ENCODE results near the gene TEAD1.

The TEAD1 gene

GRCh38 chr11:12706545-12707499 lies 32.6 kb downstream of the TEAD1 start:
- DNase-seq: peak in 1 of 58 donors; percentile 2

- DNase-seq: no peak
Measured at GRCh38 chr11:12707500-12707880, 33.3 kb downstream of the TEAD1 start.

DNA sequence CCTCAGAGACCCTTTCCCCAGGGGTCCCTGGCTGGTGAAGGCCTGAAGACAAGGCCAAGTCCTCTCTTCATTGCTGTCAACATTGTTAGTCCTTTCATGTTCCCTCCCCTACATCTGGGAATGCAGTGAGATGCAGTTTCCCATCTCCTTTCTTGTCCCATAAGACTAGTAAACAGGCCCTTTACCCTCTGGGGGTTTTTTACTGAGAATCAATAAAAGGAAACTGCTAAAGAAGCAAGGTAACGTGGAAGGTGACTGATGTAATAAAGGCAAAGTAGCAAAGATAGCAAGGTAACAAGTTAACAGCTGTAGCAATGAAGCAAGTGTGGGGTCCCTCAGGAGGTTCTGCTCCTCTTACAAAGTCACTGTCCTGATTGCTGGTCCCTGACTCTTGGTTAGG lies 37.3 kb downstream of the TEAD1 start:
- DNase-seq: no peak

DNA sequence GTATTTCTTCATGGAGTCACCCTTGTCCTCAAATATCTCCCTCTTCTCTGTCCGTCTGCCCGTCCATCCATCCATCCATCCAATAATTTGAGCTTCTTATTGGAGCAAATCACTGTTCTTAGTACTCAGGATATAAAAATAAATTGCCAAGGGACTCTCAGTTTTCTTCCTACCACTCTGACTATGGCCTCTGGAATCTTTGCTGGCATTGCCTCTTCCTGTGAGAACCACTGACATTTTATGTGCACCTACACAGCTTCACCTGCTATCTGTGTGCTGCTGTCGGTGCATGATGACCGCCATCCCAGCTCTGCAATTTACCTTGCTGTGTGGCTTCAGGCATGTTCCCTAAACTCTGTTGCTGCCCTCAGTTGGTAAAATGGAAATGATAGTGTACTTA lies 37.9 kb downstream of the TEAD1 start:
- DNase-seq: no peak

GRCh38 chr11:12715131-12715530 lies 40.9 kb downstream of the TEAD1 start:
- DNase-seq: no peak

DNA sequence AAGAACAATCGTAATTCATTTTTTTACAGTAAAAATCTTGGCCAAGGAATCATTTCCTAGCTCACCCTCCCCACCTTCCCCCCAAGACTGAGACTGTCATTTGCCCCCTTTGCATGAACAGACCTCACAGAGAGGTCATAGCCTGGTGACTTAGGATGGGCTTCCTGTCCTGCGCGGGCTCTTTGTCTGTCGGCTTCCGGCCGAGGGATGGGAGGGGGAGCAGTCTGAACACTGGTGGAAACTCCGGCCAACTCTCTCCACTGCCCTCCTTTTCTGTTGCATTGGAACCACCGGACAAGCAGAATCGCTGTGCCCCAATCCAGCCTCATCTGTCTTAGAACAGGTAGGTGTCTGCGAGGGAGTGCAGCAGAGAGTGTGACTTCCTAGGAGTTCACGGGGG lies 41.7 kb downstream of the TEAD1 start:
- DNase-seq: peak in 2 of 58 donors; percentile 1 to 2

DNA sequence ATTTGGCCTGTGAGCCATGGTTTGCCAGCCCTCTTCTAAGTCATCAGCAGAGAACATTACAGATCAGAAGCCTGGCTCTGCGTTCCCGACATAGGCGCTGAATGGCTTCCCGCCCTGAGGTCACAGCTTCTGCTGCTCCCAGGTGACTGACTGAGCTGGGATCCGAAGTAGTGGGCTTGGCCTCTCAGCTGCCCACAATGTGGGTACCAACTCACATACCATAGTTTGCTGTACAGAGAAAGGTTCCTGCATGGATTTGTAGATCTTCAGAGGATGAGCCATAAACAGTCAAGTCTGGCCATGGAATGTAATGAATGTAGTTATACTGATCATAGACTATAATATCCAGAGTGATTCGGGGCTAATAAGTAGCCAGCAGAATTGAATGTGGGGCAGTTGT lies 42.6 kb downstream of the TEAD1 start:
- no peak for DNase-seq

GRCh38 chr11:12717851-12718291 lies 43.6 kb downstream of the TEAD1 start:
- no peak for DNase-seq

- DNase-seq: no peak
Measured at GRCh38 chr11:12719221-12719620, 45.0 kb downstream of the TEAD1 start.

GRCh38 chr11:12721816-12722604 lies 47.8 kb downstream of the TEAD1 start:
- DNase-seq: no peak

- DNase-seq: no peak
Measured at GRCh38 chr11:12723421-12724300, 49.4 kb downstream of the TEAD1 start.

GRCh38 chr11:12724301-12725054 lies 50.3 kb downstream of the TEAD1 start:
- DNase-seq: peak in 2 of 58 donors; percentile 10 to 56

DNA sequence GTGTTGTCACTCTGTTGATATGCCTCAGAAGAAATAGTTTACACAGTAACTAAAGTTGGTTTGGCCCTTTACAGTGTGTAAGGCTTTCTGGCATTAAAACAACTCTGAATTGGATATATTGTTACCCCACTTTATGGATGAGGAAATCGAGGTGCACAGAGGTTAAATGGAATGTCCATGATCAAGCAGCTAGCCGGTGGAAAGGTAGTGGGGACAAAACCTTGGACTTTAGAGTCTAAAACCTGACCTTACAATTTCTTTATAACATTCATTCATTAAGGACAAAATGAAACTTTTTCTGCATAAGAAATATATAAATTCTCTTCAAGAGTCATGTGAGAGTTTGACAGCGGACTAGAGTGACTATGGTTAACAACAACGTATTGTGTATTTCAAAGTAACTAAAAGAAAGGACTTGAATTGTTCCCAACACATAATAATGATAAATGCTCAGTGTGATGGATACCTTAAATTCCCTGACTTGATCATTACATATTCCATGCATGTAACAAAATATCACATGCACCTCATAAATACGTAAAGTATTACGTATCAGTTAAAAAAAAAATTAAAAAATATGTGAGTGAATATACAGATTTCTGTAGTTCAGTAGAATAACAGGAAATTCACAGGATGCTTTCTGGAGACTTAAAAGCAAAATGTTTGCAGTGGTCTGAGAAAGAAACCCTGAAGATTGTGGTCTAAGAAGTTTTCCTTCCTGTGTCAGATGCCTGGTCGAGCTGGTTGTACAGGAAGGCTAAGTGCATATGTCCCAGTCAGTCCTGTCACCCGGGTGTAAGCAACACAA lies 51.0 kb downstream of the TEAD1 start:
- DNase-seq: no peak

- DNase-seq: no peak
Measured at GRCh38 chr11:12725863-12726682, 51.9 kb downstream of the TEAD1 start.

DNA sequence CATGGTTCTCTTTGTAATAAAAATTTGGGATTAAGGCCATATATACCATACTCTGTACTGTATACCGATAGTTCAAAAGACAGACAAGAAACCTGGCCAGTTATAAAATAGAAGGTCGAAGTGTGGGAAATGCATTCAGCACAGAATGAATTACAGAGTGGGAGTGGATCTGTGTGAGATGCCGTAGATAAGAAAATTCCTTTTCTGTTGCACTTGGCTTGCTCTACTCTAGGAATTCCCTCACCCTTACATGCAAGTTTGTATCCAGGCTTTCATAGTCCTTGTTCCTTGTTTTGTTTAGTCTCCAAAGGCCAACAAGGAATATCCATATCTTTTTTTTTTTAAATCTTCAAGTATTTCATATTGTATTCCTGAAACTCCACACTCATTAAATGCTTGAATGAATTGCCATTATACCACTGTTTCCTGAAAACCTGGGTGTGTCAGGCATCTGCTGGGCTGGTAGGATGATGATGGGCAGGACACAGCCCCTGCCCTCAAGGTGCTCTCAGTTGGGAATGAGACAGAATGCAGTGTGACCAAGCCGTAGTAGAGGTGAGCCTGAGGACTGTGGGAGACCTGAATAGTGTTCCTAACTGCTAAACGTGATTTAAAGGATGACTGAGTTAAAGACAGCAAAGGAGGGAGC lies 53.5 kb downstream of the TEAD1 start:
- DNase-seq: no peak

DNA sequence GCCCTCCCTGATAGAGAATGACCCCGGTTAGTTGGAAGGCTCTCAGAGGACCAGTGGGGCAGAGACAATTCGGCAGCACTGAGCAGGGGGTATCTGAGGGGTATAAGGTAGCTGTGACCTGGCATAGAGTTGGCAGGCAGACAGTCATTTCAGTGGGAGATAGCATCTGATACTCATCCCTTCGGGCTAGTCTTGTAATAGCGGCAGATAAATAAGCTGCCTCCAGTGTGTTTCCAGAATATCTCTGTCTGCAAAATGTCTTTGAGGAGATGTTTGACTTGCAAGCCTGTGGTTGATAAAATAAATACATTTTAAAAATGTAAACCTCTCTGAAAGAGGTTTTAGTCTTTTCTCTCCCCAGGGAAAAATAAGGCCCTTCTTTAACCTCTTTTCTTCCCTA lies 54.2 kb downstream of the TEAD1 start:
- DNase-seq: no peak

DNA sequence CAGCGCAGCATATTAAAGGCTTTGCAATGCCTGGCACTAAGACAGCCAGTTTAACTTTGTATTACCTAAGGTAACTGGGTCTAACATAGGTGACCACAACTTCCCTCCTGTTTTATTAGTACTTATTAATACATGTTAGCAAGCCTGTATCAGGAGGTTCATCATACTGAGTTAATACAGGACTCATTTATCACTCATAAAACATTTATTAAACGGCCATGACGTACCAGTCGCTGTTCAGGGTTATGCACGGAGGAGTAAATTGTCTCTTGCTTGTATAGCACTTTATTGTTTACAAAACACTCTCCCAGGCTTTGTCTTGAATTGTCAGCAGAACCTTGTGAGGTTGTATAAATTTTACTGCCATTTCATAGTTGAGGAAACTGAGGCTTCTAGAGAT lies 55.7 kb downstream of the TEAD1 start:
- no peak for DNase-seq

GRCh38 chr11:12731841-12732336 lies 57.7 kb downstream of the TEAD1 start:
- DNase-seq: no peak
